HG02623 (cell line): Measurements from ENCODE around the gene SLC22A12.

Source experiments
- ATAC-seq: cut with Tn5 transposase; IDR thresholded peaks from one replicate; pipeline ENCODE4 v1.9.1; 2021; ENCODE audit warnings: moderate library complexity; ENCODE audit not compliant: unreplicated experiment

The SLC22A12 gene

DNA sequence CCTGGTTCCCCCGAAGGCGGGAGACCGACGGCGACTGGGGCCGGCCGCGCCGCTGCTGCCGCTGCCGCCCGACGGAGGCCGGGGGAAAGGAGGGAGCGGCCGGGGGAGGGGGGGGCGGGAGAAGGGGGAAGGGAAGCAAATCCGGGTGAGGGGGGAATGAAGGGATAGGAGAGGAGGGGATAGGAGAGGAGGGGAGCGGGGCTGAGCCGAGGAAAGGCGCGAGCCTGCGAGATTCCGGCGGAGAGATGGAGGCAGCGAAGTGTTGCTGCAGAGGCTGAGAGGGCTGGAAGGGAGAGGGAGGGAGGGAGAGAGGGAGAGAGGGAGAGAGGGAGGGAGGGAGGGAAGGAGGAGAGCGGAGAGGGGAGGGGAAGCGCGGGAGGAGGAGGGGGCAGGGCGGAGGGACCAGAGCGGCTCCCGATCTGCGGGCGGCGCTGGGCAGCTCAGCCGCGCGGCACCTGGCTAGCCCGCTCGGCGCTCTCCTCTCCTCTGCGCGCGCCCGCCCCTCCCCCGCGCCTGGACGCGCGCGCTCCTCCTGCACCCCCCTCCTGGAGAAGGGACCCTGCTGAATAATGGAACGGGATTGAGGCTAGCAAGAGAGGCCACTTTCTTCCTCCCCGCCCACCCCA is 52.3 kb downstream of the SLC22A12 start:
- ATAC-seq, result no peak

DNA sequence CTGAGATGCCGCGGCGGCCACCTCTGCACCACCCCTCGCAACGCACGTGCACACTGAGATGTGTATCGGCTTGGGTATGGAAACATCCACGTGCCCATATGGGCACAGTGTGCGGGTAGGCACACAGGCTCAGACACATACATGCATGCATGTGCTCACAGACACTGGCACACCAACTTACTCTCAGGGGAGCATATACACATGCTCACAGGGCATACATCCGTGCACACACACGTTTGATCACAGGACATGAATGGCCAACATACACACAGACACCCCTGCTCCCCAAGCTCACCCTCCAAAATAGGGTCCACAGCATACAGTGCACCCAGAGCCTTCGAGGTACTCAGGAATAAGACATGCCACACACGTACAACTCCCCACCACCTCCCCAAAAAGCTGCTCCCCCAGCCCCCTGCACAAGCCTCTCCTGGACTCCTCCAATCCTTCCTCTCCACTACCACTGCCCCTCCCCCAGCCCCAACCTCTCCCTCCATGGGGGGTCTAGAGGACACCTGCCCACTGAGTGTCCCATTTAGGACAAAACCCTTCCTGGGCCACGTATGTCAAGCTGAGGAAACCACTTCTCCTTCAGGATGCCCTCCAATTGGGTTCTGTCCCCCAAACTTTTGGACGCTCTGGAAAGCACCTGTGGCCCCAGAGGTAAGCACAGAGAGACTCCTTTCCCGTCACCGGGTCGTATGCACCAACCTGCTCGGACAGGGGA is 53.1 kb downstream of the SLC22A12 start:
- ATAC-seq, result no peak

GRCh38 chr11:64644647-64645275 is 53.7 kb downstream of the SLC22A12 start:
- ATAC-seq, result no peak

- ATAC-seq, result no peak
Observed at GRCh38 chr11:64647019-64647779, 56.2 kb downstream of the SLC22A12 start.

- ATAC-seq, result no peak
Observed at GRCh38 chr11:64648551-64648950, 57.5 kb downstream of the SLC22A12 start.

DNA sequence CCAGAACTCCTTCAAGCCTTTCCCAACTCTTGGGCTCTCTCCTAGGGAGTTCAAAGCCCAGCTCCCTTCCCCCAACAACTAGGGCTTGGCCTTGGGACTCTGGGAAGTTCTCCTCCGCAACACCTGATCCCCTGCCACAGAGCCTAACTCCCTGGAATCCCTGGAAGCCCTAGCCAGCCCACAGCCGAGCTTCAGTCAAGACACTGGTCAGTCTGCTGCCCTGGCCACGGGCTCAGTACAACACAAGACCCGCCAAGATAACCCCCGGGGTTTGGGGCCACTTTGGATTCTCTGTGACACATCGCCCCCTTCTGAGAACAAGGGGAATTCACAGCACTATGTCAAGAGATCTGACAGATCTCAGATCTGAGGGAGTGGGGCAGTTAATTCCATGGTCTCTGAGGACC is 58.3 kb downstream of the SLC22A12 start:
- no peak for ATAC-seq

DNA sequence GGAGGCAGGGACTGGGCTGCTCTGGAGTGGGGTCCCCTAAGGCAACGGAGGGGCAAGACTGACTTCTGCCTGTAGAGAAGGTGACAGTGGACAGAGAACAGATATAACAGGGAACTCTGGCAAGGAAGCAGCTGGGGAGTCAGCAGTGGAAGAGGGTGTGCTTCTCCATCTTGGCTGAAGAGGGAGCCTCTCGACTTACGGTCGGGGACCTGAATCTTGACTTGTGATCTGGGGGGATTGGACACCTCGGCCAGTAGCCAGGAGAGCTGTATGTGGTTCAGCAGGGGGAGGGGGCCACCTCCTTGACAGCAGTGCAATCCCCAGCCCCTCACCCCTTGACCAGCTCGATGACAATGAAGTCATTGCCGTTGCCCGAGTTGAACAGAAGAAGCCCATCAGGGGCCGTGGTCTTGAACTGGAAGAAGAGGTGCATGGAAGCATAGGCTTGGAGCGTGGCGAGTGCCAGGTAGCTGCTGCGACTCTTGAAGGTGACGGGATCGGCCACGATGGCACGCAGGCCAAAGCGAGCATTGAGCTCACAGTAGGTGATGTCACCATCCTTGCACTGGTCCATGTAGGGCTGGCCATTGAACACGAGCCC is 60.0 kb downstream of the SLC22A12 start:
- ATAC-seq, result no peak
